ENCODE measurements around the gene BCCIP. TPM values are rescaled to one million over a fixed set of nuclear protein-coding genes. Genes with fewer than 3 reads are reported as not detected.

BCCIP gene
- total RNA-seq, 1 donor from 2014 or later = 110 TPM

Other genes starting within 250 kb of the BCCIP start
- not detected in 2 replicates for gene TEX36, start 140.4 kb upstream of the BCCIP start, total RNA-seq
- gene EDRF1, start 103.8 kb upstream of the BCCIP start, total RNA-seq = 40.3 and 40.7 TPM in 2 replicates
- gene MMP21, start 47.7 kb upstream of the BCCIP start, total RNA-seq = 0.11 TPM in 2 replicates
- 45.3 and 46.9 TPM in 2 replicates for gene UROS, start 288 bp upstream of the BCCIP start, total RNA-seq
- 15.9 and 16.5 TPM in 2 replicates for gene DHX32, start 57.7 kb downstream of the BCCIP start, total RNA-seq
- gene FANK1, start 73.0 kb downstream of the BCCIP start, total RNA-seq = 0.44 TPM in 1 of 2 replicates, not detected in the other